COLO668 (cell line): ENCODE data around the gene AANAT.

ENCODE experiments used
- DNase-seq: peaks from one replicate; lab custom pipeline; 2025; ENCODE audit not compliant: unreplicated experiment; lab: John Stamatoyannopoulos, UW

The AANAT gene

DNA sequence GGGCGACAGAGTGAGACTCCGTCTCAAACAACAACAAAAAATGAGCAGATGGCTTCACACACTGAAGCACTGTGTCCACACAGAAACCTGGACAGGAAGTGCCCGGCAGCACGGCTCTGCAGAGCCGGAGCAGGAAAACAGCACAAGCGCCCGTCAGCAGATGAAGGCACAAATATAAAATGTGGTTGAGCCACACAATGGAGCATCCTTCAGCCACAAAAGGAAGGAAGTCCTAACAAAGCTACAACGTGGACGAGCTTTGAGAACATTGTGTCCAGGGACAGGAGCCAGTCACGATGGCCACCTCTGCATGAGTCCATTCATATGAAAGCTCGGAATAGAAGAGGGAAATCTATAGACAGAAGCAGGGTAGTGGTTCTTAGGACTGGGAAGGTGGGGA is 18.2 kb downstream of the AANAT start:
- peak; percentile 30 for DNase-seq

GRCh38 chr17:76487451-76488192 is 20.2 kb downstream of the AANAT start:
- DNase-seq: no peak

- DNase-seq: no peak
Measured at GRCh38 chr17:76490112-76490710, 22.8 kb downstream of the AANAT start.

GRCh38 chr17:76491271-76492122 is 24.1 kb downstream of the AANAT start:
- DNase-seq: no peak

- peak; percentile 50 for DNase-seq
Measured at GRCh38 chr17:76492123-76492988, 25.0 kb downstream of the AANAT start.

- peak; percentile 38 for DNase-seq
Measured at GRCh38 chr17:76492989-76493501, 25.6 kb downstream of the AANAT start.

- DNase-seq: no peak
Measured at GRCh38 chr17:76493505-76494167, 26.2 kb downstream of the AANAT start.

- DNase-seq: no peak
Measured at GRCh38 chr17:76495663-76496400, 28.4 kb downstream of the AANAT start.

- no peak for DNase-seq
Measured at GRCh38 chr17:76496464-76496863, 29.1 kb downstream of the AANAT start.

GRCh38 chr17:76497699-76497978 is 30.2 kb downstream of the AANAT start:
- DNase-seq: no peak

DNA sequence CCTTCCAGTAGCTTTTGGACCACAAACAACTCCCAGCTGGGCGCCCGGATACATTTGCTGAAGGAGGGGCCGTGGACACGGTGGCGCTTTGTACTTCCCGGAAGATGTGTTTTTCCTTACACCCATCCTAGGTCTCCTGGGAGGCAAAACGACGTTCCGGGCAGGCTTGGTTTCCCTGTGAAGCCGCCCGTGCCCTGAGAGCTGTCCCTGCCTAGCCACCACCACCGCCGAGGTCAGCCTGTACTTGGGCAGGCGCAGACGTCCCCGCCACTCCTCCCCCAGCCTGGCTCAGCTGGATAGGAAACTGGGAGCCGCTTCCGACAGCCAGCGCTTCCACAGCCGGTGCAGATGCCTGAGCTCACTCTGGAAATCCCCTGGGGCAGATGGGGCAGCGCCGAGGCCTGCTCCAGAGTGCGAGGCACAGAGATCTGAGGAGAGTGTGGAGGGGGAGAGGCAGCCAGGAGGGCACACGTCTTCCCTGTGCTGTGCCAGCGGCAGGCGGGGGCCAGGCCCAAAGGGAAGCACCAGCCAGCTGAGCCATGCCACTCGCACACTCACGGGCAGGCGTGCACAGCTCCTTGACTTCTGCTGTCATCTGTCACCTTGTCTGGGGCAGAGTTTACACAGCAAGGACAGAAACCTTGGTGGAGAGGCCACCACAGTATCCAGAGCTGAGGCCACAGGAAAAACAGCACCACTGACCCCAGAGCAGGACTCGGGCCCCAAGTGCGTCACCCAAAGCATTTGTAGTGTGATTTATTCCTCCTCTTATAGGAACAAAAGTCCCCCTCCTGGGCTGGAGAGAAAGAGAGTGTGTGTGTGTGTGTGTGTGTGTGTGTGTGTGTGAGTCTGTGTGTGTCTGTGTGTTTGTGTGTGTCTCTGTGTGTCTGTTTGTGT is 30.8 kb downstream of the AANAT start:
- peak; percentile 82 for DNase-seq

DNA sequence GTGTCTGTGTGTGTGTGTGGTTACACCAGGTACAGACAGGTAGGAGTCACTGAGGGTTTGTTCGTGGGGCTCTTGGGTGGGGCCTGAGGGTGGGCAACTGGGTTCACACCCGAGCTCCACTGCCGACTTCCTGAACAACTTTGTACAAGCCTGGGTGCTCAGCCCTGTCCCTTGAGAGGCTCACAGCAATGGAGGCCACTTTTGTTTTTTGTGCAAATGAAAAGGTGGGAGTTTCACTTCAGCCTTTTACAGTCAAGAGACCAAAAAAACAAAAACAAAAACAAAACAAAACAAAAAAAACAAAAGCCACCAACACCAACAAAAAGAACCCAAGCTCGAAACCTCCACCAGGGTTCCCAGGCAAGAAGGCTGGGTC is 31.5 kb downstream of the AANAT start:
- DNase-seq: no peak

DNA sequence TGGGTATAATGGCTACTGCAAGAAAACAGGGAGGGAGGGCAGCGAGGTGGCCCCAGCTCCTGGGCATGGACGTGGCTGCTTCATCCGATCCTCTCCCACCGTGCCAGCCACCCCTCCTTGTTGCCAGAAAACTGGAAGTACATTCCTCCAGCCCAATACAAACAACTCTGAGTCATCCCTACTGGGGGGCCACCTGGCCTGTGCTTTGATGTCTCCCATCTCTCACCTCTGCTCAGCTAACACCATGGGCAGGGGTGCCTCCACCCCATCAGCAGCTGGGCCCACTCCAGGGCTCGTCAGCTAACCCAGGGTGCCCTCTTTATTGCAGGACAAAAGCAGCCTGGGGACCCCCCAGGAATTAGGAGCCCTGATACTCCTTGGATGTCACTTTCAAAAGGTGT is 31.9 kb downstream of the AANAT start:
- peak; percentile 36 for DNase-seq

- no peak for DNase-seq
Measured at GRCh38 chr17:76500074-76500746, 32.8 kb downstream of the AANAT start.

- DNase-seq: no peak
Measured at GRCh38 chr17:76500747-76501017, 33.3 kb downstream of the AANAT start.

GRCh38 chr17:76501018-76501826 is 33.8 kb downstream of the AANAT start, which contains the start of gene RHBDF2:
RHBDF2 (minus strand) TSS chr17:76501423; CDS start chr17:76481524, 19,899 bp downstream.
- DNase-seq: peak; percentile 78

- no peak for DNase-seq
Measured at GRCh38 chr17:76501827-76502307, 34.5 kb downstream of the AANAT start.
